Measurements from ENCODE around the gene GMDS.

- TF ChIP-seq CTCF (conservative IDR thresholded peaks at IDR 0.05 in 1 of 2, IDR thresholded peaks at IDR 0.05 in 1 of 2; ENCODE audit: low read depth in 1 of 2, low read length in 2 of 2) (no peak), EZH2 (IDR thresholded peaks at IDR 0.05; ENCODE audit: low read length, missing control alignments) (no peak)
Observed at GRCh38 chr6:2073476-2073875, 171.9 kb downstream of the GMDS start.

All from fibroblast of lung (primary cell).